ENCODE measurements around the gene CNGB1.

- TF ChIP-seq CTCF (IDR thresholded peaks at IDR 0.05) (no peak), EZH2 (IDR thresholded peaks at IDR 0.05) (no peak), EZH2phosphoT487 (IDR thresholded peaks at IDR 0.05) (no peak)
These were observed 88.7 kb downstream of the CNGB1 start for GRCh38 chr16:57882206-57882605.
